ENCODE measurements around the gene ESPN.

DNA sequence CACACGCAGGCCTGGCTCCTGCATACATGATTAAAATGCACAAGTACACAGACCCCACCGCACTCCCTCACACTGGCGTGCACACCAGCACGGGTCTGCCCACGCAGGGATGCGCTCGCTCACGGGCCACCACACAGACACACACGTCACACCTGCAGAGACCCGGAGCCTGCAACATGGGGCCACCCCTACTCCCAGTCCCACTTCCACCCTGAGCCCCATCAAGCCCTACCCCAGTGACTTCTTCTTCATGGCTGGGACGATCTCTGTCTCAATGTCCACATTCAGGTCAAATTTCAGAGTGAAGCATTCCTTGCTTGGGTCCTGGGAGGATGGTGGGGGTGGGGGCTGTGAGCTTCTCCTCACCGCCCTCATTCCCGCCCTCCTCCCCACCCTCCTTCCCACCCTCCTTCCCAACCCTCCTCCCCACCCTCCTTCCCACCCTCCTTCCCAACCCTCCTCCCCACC is 50.3 kb downstream of the ESPN start:
- TF ChIP-seq, protein P1, sequence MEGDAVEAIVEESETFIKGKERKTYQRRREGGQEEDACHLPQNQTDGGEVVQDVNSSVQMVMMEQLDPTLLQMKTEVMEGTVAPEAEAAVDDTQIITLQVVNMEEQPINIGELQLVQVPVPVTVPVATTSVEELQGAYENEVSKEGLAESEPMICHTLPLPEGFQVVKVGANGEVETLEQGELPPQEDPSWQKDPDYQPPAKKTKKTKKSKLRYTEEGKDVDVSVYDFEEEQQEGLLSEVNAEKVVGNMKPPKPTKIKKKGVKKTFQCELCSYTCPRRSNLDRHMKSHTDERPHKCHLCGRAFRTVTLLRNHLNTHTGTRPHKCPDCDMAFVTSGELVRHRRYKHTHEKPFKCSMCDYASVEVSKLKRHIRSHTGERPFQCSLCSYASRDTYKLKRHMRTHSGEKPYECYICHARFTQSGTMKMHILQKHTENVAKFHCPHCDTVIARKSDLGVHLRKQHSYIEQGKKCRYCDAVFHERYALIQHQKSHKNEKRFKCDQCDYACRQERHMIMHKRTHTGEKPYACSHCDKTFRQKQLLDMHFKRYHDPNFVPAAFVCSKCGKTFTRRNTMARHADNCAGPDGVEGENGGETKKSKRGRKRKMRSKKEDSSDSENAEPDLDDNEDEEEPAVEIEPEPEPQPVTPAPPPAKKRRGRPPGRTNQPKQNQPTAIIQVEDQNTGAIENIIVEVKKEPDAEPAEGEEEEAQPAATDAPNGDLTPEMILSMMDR (IDR thresholded peaks at IDR 0.05; ENCODE audit: poor library complexity) = no peak
- TF ChIP-seq EZH2 (IDR thresholded peaks at IDR 0.05; ENCODE audit: borderline replicate concordance) (no peak), EZH2phosphoT487 (IDR thresholded peaks at IDR 0.05; ENCODE audit: low read depth, severe bottlenecking, unreplicated experiment) (no peak)
